OCI-LY1 (cell line): ENCODE data around the gene WNK1.

ENCODE experiments used
- CTCF ChIP-seq: fragments of 200-600 bp; sonication (generic), shearing (Covaris generic); IDR thresholded peaks from 2 replicates; pipeline ENCODE4 v1.5.1; 2017; ENCODE audit warnings: mild to moderate bottlenecking, antibody characterized with exemption, low read length, moderate library complexity, mixed read lengths
- EZH2 ChIP-seq: fragments of 200-600 bp; sonication (generic), shearing (Covaris generic); IDR thresholded peaks from 2 replicates; pipeline ENCODE4 v1.8.0; 2017; ENCODE audit warnings: borderline replicate concordance, mixed run types, mild to moderate bottlenecking, antibody characterized with exemption, low read length, moderate library complexity, mixed read lengths

DNA sequence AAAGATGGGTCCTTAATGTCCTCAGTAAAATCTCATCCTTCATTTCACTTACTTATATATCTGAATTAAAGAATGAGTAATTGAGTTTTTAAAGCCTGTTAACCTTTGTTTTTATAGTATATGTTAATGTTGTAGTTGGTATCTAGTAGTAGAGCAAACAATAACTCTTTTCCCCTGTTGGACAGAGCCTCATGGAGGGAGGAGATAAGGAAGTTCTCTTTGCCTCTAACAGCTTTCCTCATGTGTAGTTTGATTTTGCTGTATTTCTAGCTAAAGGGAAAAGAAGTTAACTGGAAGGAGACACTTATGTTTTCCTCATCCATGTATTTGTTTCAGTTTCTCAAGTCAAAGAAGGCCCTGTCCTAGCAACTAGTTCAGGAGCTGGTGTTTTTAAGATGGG is 141.8 kb downstream of the WNK1 start:
- TF ChIP-seq CTCF, result no peak
- TF ChIP-seq EZH2, result no peak
